Measurements from ENCODE around the gene ATP13A2.

The ATP13A2 gene

DNA sequence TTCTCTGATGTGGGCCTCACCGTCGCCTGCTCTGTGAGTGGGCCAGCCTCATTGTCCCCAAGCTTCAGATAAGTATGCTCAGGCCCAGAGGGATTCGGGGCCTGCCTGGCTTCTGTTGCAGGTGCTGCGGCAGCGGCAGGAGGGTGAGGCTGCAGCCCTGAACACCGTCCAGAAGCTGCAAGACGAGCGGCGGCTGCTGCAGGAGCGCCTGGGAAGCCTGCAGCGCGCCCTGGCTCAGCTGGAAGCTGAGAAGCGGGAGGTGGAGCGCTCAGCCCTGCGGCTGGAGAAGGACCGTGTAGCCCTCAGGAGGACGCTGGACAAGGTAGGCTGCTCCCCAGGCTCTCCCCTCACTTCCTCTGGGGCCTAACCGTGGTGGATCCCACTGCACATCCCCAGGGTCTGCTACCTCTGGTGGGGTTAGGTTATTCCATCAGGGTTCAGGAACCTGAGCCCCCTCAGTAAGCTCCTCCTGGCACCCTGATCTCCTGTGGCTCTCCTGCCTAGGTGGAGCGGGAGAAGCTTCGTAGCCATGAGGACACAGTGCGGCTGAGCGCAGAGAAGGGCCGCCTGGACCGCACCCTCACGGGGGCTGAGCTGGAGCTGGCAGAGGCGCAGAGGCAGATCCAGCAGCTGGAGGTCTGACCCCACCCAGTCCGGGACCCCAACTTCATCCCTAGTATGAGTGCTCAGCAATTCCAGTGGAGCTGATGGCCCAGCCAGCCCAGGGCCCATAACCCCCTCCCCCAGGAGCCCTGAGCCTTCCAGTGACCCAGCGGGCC lies 41.4 kb downstream of the ATP13A2 start:
- H3K36me3 ChIP-seq (ENCODE audit: insufficient read depth, low read length): peaks cover 10% of the 10 kb centered on the region
- no peak for TF ChIP-seq EZH2 (IDR thresholded peaks at IDR 0.05; ENCODE audit: borderline replicate concordance, low read depth, low read length, severe bottlenecking)
- TF ChIP-seq, protein P1, sequence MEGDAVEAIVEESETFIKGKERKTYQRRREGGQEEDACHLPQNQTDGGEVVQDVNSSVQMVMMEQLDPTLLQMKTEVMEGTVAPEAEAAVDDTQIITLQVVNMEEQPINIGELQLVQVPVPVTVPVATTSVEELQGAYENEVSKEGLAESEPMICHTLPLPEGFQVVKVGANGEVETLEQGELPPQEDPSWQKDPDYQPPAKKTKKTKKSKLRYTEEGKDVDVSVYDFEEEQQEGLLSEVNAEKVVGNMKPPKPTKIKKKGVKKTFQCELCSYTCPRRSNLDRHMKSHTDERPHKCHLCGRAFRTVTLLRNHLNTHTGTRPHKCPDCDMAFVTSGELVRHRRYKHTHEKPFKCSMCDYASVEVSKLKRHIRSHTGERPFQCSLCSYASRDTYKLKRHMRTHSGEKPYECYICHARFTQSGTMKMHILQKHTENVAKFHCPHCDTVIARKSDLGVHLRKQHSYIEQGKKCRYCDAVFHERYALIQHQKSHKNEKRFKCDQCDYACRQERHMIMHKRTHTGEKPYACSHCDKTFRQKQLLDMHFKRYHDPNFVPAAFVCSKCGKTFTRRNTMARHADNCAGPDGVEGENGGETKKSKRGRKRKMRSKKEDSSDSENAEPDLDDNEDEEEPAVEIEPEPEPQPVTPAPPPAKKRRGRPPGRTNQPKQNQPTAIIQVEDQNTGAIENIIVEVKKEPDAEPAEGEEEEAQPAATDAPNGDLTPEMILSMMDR (IDR thresholded peaks at IDR 0.05; ENCODE audit: borderline replicate concordance, extremely low read depth, low read length, poor library complexity, severe bottlenecking): no peak
- H3K27ac ChIP-seq (ENCODE audit: low read length): no peak overlapping the region
- H4K20me1 ChIP-seq (ENCODE audit: insufficient read depth, low read length): no peaks in the 10 kb centered on the region; the same call in 1 of the 2 replicates
- H3K4me1 ChIP-seq (ENCODE audit: insufficient read depth, low read length): no peaks in the 10 kb centered on the region
- no peak overlapping the region for H3K4me3 ChIP-seq (ENCODE audit: low read depth in 1 of 2, low read length in 2 of 2)
- no peaks in the 10 kb centered on the region for H3K27me3 ChIP-seq (ENCODE audit: insufficient read depth, low read length, poor library complexity)
- H3K79me2 ChIP-seq (ENCODE audit: insufficient read depth, low read length): no peaks in the 10 kb centered on the region
- DNase-seq (no peak), ATAC-seq (ENCODE audit: insufficient read depth, low read depth) (no peak)
- no peak overlapping the region for H2AFZ ChIP-seq (ENCODE audit: low read depth, low read length)
- H3K9me3 ChIP-seq (ENCODE audit: insufficient read depth, low read length, severe bottlenecking): no peaks in the 10 kb centered on the region
- no peak overlapping the region for H3K9ac ChIP-seq (ENCODE audit: low read depth, low read length)
- H3K4me2 ChIP-seq (ENCODE audit: insufficient read depth, low read length): no peak overlapping the region

DNA sequence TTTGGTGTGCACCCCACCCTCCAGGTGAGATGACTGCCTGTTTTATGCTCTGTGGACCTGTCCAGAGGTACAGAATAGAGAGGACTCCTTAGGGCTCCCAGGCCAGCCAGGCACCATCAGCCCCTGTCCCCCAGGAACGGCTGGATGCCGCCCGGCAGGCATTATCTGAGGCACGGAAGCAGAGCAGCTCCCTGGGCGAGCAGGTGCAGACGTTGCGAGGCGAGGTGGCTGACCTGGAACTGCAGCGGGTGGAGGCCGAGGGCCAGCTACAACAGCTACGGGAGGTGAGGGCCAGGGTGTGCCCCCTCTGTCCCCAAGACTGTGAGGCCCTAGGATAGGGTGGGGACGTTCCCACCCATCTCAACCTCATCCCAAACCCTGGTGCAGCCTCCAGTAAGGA lies 42.1 kb downstream of the ATP13A2 start:
- H3K79me2 ChIP-seq (ENCODE audit: insufficient read depth, low read length): no peaks in the 10 kb centered on the region
- no peak overlapping the region for H2AFZ ChIP-seq (ENCODE audit: low read depth, low read length)
- ATAC-seq (ENCODE audit: insufficient read depth, low read depth): no peak
- no peaks in the 10 kb centered on the region for H3K9me3 ChIP-seq (ENCODE audit: insufficient read depth, low read length, severe bottlenecking)
- no peaks in the 10 kb centered on the region for H3K27me3 ChIP-seq (ENCODE audit: insufficient read depth, low read length, poor library complexity)
- no peaks in the 10 kb centered on the region for H3K4me1 ChIP-seq (ENCODE audit: insufficient read depth, low read length)
- DNase-seq: no peak
- TF ChIP-seq, protein P1 (IDR thresholded peaks at IDR 0.05; ENCODE audit: borderline replicate concordance, extremely low read depth, low read length, poor library complexity, severe bottlenecking): no peak
- TF ChIP-seq EZH2 (IDR thresholded peaks at IDR 0.05; ENCODE audit: borderline replicate concordance, low read depth, low read length, severe bottlenecking): no peak
- H3K4me3 ChIP-seq (ENCODE audit: low read depth in 1 of 2, low read length in 2 of 2): no peak overlapping the region
- H3K9ac ChIP-seq (ENCODE audit: low read depth, low read length): no peak overlapping the region
- no peak overlapping the region for H3K4me2 ChIP-seq (ENCODE audit: insufficient read depth, low read length)
- no peaks in the 10 kb centered on the region; the same call in 1 of the 2 replicates for H4K20me1 ChIP-seq (ENCODE audit: insufficient read depth, low read length)
- H3K27ac ChIP-seq (ENCODE audit: low read length): no peak overlapping the region
- H3K36me3 ChIP-seq (ENCODE audit: insufficient read depth, low read length): peaks cover 14% of the 10 kb centered on the region

GRCh38 chr1:16969057-16969611 lies 42.6 kb downstream of the ATP13A2 start:
- no peak for ATAC-seq (ENCODE audit: insufficient read depth, low read depth)
- H3K9me3 ChIP-seq (ENCODE audit: insufficient read depth, low read length, severe bottlenecking): no peaks in the 10 kb centered on the region
- H3K27ac ChIP-seq (ENCODE audit: low read length): no peak overlapping the region
- no peak for DNase-seq
- no peaks in the 10 kb centered on the region for H3K4me1 ChIP-seq (ENCODE audit: insufficient read depth, low read length)
- H3K4me3 ChIP-seq (ENCODE audit: low read depth in 1 of 2, low read length in 2 of 2): no peak overlapping the region
- H3K4me2 ChIP-seq (ENCODE audit: insufficient read depth, low read length): no peak overlapping the region
- no peaks in the 10 kb centered on the region for H3K79me2 ChIP-seq (ENCODE audit: insufficient read depth, low read length)
- TF ChIP-seq EZH2 (IDR thresholded peaks at IDR 0.05; ENCODE audit: borderline replicate concordance, low read depth, low read length, severe bottlenecking): no peak
- TF ChIP-seq, protein P1 (IDR thresholded peaks at IDR 0.05; ENCODE audit: borderline replicate concordance, extremely low read depth, low read length, poor library complexity, severe bottlenecking): no peak
- peaks cover 14% of the 10 kb centered on the region for H3K36me3 ChIP-seq (ENCODE audit: insufficient read depth, low read length)
- no peak overlapping the region for H3K9ac ChIP-seq (ENCODE audit: low read depth, low read length)
- no peaks in the 10 kb centered on the region; the same call in 1 of the 2 replicates for H4K20me1 ChIP-seq (ENCODE audit: insufficient read depth, low read length)
- H3K27me3 ChIP-seq (ENCODE audit: insufficient read depth, low read length, poor library complexity): no peaks in the 10 kb centered on the region
- no peak overlapping the region for H2AFZ ChIP-seq (ENCODE audit: low read depth, low read length)

Data from DND-41 (cell line).